Muscle of arm (tissue), 12 donors: ENCODE measurements around the gene EIF4G3. TPM values are rescaled to one million over a fixed set of nuclear protein-coding genes. Genes with fewer than 3 reads are reported as not detected.
"Not testable (repeated sequence)": the region's sequence is repeated elsewhere in the genome, so short reads cannot be mapped to it uniquely, and the experiment has no call there.

Experiments used
- DNase-seq: peaks from one replicate; pipeline ENCODE4 v3.0.0-alpha.2; 2013
- polyA plus RNA-seq, 12 donors: library from polyadenylated mRNA; unstranded; fragments of 120-200 nt; gene quantifications; one replicate each; pipeline ENCODE4 v1.2.1, GENCODE V29; 2013; ENCODE audit not compliant: insufficient read length in 12 of 12

The EIF4G3 gene
- polyA plus RNA-seq, 12 donors: 31.5 to 63.8 (median 37.7) TPM; not detected in 1

DNA sequence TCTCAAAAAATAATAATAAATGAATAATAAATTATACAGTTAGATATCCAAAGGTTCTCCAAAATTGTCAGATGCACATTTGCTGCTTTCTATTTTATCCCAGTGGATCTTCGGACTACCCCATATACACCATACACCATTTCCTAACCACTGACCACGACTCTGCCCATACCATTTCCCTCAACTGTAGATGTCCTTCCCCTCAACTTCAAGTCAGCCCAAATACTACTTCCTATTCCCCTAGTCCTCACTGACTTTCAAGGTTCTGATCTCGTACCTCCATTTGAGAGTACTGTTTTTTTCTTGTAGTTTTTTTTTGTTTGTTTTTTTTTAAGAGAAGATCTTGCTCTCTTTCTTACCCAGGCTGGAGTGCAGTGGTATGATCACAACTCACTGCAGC, 19.6 kb downstream of the EIF4G3 start:
- DNase-seq: no peak

DNA sequence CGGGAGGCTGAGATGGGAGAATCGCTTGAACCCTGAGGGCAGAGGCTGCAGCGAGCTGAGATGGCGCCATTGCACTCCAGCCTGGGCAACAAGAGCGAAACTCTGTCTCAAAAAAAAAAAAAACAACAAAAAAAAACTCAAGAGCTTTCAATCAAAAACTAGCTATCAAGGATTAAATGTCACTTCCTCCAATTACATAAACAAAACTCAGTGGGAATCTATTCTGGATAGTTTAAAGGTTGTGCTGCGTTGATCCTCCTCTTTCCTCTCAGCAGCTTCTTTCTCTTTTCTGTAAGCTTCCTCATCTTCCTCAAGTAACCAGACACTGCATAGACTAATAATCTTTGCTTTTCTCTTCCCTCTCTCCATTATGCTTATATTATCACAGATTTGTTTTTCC, 20.7 kb downstream of the EIF4G3 start:
- DNase-seq: no peak

DNA sequence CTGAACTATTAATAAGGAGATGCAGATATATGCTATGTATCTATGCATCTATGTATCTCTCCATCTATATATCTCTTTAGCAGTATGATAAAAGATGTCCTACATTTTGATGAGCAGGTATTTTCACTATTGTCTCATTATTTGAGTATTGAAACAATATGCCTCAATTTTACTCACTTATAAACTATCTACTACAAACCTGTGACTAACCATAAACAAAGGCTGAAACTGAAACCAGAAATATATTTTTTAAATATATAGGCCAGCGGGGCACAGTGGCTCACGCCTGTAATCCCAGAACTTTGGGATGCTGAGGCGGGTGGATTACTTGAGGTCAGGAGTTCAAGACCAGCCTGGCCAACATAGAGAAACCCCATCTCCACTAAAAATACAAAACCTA, 22.0 kb downstream of the EIF4G3 start:
- DNase-seq: no peak

DNA sequence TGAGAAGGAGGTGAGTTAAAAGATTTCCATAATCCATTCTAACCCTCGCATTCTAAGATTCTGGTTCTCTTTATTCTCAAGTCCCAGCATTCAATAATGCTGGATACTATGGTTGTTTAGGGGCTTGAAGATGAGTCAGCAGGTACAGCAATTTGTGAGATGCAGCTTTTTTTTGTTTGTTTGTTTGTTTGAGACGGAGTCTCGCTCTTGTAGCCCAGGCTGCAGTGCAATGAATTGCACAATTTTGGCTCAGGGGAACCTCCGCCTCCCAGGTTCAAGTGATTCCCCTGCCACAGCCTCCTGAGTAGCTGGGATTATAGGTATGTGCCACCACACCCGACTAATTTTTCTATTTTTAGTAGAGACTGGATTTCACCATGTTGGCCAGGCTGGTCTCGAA, 23.3 kb downstream of the EIF4G3 start:
- no peak for DNase-seq

DNA sequence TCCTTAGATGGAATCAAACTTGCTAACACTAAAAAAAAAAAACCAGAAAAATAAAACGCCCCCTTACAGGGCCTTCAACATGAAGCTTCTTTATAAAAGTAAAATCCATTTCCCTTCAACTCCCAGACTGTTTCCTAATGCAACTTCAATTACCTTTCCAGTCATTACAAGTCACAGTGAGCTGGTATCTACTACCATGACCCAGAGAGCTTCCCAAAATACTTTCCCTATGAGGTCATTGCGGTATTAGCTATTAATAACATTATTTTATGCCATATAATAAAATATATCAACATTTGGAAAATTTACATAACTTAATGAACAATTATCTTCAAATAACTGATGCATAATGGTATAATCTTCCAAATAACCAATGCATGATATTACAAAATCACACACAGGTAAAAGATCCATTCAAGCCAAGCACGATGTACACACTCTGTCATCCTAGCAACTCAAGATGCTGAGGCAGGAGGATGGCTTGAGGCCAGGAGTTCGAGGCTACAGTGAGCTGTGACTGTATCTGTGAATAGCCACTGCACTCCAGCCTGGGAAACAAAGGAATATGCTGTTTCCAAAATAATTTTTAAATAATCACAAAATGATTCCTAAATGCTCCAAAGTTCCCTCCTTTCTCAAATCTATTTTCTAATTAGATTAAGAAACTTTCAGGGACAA, 24.1 kb downstream of the EIF4G3 start:
- no peak for DNase-seq

DNA sequence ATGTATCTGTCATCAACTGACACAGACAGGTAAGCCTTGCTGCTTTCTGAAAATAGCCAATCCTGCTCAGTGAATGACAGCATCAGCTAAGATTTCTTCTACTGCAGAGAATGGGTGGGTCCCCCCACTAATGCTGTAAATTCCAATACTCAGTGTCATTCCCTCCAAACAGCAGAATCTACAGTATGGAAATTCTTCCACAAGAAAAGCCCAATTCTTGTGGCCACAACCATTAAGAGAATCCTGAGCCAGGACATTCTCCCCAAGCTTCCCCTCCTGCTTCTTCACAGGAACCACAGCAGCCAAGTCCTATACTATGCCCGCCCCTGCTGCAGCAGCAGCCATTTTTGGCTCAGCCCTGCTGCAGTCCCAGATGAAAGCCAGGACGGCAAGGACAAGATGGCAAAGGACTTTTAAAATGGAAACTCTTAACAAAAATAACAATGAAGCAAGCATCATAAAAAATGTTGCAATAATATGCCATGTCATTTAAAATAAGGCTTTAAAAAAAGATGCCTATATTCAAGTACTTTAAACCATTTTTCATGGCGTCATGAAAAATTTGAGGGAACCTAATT, 26.8 kb downstream of the EIF4G3 start:
- DNase-seq: peak; percentile 73

DNA sequence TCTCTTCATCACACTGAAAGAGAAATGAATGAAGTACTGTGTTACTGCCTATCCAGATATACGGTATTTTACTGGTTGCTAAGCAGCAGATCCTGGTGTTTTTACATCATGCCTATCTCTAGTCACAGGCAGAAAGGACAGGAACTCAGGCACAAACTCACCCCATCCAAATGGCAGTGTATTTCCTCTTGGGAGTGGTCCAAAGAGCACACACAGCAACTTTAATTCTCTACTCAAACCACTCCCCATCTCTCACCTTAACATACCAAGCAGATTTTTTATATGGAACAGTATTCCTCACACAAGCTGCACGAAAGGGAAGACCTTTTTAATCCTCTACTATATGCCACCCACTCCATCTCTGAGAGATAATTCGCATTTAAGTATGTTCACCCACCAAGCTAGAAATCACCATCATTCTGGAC, 27.3 kb downstream of the EIF4G3 start:
- DNase-seq: peak; percentile 48

DNA sequence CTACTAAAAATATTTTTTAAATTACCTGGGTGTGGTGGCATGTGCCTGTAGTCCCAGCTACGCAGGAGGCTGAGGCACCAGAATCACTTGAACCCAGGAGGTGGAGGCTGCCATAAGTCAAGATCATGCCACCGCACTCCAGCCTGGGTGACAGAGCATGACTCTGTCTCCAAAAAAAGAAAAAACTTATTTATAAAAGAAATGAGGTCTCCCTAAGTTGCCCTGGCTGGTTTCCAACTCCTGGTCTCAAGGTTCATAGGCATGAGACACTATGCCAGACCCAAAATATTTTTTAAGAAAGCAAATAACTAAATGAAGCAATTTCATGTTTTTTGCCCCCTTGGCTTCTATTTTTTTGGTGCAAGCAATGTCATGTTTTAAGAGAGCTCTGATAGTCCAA, 32.9 kb downstream of the EIF4G3 start:
- no peak for DNase-seq

DNA sequence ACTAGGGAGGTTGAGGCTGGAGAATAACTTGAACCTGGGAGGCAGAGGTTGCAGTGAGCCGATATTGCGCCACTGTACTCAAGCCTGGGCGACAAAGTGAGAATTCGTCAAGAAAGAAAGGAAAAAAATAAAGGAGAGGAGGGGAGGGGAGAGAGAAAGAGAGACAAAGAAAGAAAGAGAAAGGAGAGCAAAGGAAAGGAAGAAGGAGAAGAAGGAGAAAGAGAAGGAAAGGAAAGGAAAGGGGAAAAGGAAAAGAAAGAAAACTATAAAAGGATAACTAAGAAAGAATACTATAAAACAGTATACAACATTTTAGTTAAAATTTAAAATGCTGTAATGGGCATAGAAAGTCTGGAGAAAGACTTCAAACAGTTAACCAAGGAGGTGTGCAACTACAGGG, 33.6 kb downstream of the EIF4G3 start:
- DNase-seq: no peak

DNA sequence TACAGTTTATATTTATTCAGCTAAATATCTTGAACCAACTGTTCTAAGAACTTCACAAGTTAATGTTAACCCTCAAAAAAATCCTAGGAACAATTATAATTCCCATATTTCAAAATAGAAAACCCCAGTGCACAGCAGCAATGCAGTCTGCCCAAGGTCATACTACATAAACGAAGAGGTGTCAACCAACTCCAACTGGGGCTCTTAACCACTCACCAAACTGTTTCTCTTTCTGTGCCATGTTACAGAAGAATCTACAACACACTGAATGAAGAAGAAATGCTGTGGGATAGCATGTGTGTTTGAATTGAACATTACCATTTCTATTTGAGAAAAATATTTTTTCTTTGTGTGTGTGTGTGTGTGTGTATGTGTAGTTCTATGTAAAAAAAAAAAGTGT, 35.7 kb downstream of the EIF4G3 start:
- no peak for DNase-seq

DNA sequence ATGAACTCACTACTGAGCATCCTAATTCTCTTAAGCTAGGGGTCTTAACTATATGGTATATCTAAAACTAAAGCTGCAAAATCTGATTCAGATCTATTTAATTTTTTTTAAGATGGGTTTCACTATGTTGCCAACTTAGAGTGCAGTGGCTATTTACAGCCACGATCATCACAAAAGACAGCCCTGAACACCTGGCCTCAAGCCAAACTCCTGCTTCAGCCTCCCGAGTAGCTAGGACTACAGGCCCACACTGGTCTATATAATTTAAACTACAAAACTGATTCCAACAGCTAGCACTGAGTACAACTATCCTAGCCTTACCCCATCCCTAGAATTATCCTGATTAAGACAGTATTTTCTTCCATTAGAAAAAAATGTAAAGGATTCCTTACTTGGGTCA, 37.1 kb downstream of the EIF4G3 start:
- peak; percentile 14 for DNase-seq

DNA sequence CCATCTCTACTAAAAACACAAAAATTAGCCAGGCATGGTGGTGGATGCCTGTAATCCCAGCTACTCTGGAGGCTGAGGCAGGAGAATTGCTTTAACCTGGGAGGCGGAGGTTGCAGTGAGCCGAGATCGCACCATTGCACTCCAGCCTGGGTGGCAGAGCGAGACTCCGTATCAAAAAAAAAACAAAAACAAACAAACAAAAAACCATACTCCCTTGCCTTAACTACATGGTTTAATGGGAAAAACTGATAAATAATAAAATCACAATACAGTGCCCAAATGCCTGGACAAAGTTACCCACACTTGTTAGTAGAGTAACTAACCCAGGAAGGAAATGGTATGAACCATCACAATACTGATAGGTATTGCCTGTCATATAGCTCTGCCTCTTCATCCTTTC, 40.4 kb downstream of the EIF4G3 start:
- not testable (repeated sequence) for DNase-seq

DNA sequence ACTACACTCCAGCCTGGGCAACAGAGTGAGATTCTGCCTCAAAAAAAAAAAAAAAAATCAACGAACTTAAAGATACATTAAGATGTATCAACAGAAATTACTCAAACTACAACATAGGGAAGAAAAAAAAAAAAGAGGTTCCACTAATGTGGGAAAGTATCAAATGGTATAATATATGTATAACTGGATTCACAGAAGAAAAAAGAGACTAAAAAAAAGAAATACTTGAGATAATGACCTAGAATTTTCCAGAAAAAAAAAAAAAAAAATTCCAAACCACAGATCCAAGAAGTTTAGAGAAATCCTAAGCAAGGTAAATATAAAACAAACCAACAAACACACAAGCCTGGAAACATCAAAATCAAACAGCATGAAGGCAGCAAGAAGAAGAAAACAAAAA, 45.5 kb downstream of the EIF4G3 start:
- no peak for DNase-seq

DNA sequence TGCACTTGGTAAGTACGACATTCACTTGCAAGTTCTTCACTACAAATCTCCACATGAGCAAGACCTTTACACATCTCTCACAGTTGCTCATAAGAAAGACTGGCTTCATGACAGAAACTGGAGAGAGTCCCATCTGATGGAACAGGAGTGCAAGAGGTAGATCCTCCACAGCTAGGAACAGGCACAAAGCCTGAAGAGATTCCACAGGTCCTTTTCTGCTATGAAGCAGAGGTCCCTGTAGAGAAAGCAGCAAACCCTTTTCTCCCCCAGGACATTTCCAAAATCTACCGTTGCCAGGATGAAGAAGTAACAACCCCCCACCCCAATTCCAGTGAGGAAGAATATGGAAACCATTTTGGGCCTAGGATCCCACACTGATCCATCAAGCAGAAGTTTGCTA, 47.3 kb downstream of the EIF4G3 start:
- no peak for DNase-seq

DNA sequence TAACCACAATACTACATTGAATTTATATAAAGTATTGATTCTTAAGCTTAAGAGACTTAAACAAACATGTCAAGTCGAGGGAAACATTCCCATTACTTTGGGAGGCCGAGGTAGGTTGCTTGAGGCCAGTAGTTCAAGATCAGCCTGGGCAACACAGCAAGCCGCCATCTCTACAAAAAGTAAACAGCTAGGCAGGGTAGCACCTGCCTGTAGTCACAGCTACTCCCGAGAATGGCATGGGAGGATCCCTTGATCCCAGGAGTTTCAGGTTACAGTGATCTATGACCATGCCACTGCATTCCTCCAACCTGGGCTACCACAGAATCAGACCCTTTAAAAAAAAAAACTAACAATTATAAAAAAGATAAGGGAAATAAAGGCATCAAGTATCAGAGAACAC, 50.4 kb downstream of the EIF4G3 start:
- DNase-seq: no peak

DNA sequence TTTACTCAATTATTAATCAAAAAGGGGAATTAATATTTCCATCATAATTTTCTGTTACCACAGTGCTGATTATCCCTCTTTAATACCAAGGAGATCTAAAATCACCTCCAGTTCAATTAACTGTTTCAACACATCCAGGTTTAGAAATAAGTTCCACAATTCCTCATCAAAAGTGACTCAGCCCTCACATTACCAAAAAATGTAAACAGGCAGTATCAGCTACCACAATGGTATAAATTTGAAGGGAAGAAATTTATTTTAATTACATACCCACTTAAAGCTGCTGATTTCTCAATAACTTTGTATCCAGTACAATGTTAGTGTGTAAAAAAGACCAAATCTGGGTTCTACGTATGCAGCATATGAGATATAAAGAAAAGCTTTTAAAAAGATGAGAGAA, 51.9 kb downstream of the EIF4G3 start:
- no peak for DNase-seq

DNA sequence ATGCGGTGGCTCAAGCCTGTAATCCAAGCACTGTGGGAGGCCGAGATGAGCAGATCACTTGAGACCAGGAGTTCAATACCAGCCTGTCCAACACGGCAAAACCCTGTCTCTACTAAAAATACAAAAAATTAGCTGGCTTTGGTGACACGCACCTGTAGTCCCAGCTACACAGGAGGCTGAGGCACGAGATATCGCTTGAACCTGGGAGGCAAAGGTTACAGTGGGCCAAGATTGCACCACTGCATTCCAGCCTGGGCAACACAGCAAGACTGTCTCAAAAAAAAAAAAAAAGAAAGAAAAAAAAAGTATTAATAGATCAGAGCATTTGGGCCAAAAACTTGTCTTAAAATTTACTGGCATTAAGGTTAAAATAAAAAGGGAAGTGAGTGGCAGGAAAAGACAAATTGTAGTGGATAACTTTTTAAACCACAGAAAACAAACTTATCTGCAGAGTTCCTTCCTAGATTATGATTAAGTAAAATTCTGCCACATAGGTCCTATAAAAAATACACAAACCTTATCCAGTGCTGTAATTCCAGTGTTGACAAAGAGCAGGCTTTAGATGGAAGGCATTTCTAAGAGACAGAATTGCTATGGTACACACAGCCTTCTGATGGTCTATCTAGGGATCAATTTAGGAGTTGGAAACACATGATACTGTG, 53.3 kb downstream of the EIF4G3 start:
- DNase-seq: no peak

DNA sequence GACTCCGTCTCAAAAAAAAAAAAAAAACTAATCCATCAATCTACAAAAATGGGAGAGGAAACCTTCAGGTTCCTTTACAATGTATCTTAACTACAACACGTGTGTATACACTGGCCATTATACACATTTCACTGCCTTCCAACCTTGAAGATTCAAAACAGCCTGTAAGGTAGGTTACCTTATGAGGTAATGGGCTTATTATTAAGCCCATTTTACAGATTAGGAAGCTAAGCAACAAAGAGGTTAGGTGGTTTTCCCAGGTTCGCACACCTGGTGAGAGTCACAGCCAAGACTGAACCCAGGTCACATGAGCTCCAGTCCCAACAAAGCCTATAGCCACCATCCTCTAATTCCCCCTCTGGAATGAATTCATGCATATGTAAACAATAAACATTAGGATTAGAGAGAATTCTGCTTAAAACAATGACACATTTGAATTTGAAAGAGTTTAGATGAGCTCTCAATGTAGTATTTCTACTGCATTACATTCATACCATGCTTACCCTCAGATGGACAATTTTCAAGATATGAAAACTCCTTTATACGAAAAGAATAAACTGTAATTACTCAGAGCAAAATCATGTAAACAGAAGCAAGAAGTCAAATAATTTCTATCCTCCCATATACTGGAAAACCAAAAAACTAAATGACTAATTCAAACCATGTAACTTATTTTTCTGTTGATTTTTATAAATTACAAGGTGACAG, 54.8 kb downstream of the EIF4G3 start:
- DNase-seq: no peak

DNA sequence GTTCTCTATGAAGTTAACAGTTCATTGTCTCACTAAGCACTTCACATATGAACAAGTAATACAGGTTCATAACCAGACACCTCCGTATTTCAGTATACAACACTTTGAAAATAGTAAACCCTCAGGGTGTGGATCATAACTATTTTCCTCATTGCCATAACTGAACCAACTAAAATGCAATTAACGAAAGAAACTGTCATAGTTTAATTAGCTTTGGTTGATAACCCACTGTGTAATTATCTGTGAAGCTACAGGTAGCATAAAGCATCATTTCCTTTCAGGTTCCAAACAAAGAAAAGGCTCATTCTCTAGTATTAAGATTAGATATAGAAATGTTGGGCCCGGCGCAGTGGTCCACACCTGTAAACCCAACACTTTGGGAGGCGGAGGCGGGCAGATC, 58.5 kb downstream of the EIF4G3 start:
- no peak for DNase-seq

DNA sequence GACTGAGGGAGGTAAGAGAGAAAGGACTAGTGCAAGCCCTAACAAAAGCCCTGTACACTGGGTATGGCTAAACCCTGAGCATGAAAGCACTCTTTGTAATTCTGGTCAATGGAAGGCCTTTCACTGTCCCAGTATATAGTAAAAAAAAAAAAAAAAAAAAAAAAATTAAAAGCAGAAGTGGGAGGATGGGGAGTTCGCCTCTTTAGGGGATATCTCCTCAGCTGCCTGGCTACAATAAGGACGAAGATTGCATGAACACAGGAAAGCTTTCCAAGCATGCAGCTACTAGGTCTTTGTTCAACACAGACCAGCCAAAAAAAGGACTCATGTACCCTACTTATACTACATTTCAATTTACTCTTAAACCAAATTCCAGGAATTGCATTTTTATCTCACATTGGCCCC, 59.1 kb downstream of the EIF4G3 start:
- DNase-seq: peak; percentile 27

DNA sequence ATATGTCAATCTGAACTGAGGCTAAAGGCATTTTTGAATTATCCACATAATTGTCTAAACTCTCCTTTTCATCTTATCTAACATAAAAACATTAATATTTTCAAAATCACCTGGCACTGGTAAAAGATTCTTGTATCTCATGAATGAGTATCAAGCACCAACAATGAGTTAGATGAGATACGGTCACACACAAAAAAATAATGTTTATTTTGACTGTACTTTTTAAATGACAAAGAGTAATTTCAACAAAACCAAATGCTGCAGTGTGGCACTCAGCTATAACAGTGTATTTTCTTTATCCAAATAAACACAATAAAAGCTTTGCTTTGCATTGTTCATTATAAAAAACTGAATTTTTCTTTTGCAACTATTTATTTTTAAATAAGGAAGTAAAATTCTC, 59.5 kb downstream of the EIF4G3 start:
- DNase-seq: no peak

DNA sequence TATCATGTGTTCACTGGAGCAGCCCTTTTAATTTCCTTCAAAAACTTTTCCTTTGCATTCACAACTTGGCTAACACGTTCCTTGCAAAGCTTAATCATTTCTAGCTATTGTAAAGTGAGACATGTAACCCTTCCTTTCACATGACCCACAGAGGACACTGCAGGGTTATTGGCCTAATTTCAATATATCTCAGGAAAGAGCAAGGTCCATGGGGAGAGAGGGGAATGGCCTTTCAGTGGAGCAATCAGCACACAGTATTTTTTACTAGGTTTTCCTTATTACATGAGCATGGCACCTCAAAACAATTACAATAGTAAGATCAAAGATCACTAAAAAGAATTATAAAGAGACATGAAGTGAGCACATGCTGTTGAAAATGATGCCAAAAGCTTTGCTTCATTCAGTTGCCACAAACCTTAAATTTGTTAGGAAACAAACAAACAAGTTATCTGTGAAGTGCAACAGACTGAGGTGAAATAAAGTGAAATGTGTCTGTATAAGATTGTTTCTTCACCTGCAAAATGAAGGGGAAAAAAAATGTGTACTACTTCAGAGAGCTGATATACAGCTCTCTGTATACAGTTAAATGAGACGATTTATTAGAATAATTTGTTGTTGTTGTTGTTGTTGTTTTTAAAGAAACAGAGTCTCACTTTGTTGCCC, 61.5 kb downstream of the EIF4G3 start:
- DNase-seq: no peak
